CD1c-positive myeloid dendritic cell (primary cell): ENCODE results near the gene RXFP4.

ENCODE experiments used
- DNase-seq: peaks from one replicate; pipeline ENCODE4 v3.0.0-alpha.2; 2016; ENCODE audit errors: extremely low spot score

RXFP4 gene

GRCh38 chr1:155960081-155960745 is 18.8 kb downstream of the RXFP4 start:
- DNase-seq = no peak

GRCh38 chr1:155961937-155962336 is 20.5 kb downstream of the RXFP4 start:
- peak; percentile 44 for DNase-seq

- DNase-seq = no peak
Measured at GRCh38 chr1:155962599-155963211, 21.3 kb downstream of the RXFP4 start.

- DNase-seq = no peak
Measured at GRCh38 chr1:155964193-155964592, 22.8 kb downstream of the RXFP4 start.

GRCh38 chr1:155966135-155966534 is 24.7 kb downstream of the RXFP4 start:
- no peak for DNase-seq

GRCh38 chr1:155966750-155967149 is 25.3 kb downstream of the RXFP4 start:
- no peak for DNase-seq

- DNase-seq = no peak
Measured at GRCh38 chr1:155967341-155968050, 26.1 kb downstream of the RXFP4 start.

GRCh38 chr1:155968051-155968400 is 26.6 kb downstream of the RXFP4 start:
- no peak for DNase-seq

GRCh38 chr1:155968670-155969069 is 27.2 kb downstream of the RXFP4 start:
- no peak for DNase-seq

GRCh38 chr1:155969377-155969791 is 27.9 kb downstream of the RXFP4 start:
- DNase-seq = no peak

GRCh38 chr1:155970531-155971167 is 29.2 kb downstream of the RXFP4 start:
- peak; percentile 92 for DNase-seq

- DNase-seq = no peak
Measured at GRCh38 chr1:155971910-155972809, 30.7 kb downstream of the RXFP4 start.

- DNase-seq = no peak
Measured at GRCh38 chr1:155973723-155974122, 32.3 kb downstream of the RXFP4 start.

GRCh38 chr1:155974208-155975115 is 33.0 kb downstream of the RXFP4 start:
- DNase-seq = no peak

GRCh38 chr1:155975375-155976061 is 34.1 kb downstream of the RXFP4 start:
- no peak for DNase-seq

GRCh38 chr1:155976062-155976912 is 34.8 kb downstream of the RXFP4 start:
- peak; percentile 57 for DNase-seq

- DNase-seq = no peak
Measured at GRCh38 chr1:155976913-155977689, 35.7 kb downstream of the RXFP4 start.

- DNase-seq = peak; percentile 68
Measured at GRCh38 chr1:155977690-155978324, 36.4 kb downstream of the RXFP4 start.
